ENCODE results near the gene RNF34. TPM values are rescaled to one million over a fixed set of nuclear protein-coding genes. Genes with fewer than 3 reads are reported as not detected.
A peak's percentile ranks its signal among the peaks of the same experiment; 100 is the strongest.

RNF34 gene
- total and polyA plus RNA-seq, 2 of the 13 experiments (the other 11 are each of a cell fraction or from before 2014, with no cell fraction given): 36.8 to 53.2 TPM

DNA sequence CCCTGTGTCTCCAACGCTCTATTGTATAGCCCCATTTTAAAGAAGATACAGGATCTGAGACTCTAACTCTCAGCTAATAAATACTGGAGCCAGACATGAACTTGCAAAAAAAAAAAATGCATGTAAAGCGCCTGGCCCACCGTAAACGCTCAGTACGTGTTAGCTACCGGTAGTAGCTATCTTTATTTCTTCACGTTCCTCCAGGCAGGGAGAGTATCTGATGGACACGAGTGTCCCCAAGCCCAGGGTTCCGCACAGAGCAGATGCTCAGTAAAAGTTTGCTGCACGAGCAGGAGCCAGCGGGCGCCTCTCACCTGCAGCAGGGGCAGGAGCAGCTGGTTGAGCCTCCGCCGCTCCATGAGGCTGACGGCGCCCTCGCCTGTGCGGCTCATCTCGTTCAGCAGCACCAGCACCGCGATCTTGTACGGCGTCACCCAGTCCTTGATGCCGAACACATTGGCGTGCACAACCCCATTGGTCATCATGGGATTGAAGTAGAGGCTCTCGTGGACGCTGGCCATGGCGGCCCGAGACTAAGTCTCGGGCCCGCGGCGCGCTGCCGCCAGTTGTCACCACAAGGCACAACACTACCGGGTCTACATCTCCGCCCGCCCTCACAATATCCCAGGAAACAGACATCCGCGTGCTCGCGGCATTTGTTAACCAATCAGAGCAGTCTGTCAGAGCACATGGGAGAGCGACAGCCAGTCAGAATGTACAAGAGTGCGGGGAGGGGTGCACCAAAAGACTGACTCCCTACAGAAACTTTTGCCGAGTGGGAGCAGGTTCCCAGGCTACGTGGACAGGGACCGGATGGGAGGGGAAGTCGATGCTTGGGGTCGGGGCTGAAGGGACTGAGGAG is 47.9 kb upstream of the RNF34 start, which contains the start of gene ANAPC5 (continued):
- TF ChIP-seq HDAC6 (IDR thresholded peaks at IDR 0.05; ENCODE audit: low read depth, low read length) (no peak), GABPA (IDR thresholded peaks at IDR 0.05; ENCODE audit: low read depth, low read length) (peak; percentile 78), GABPA (CRISPR knock-in tag; IDR thresholded peaks at IDR 0.05; ENCODE audit: low read depth) (peak; percentile 96), PCBP2 (optimal IDR thresholded peaks at IDR 0.05; ENCODE audit: low read depth, low read length, poor library complexity, severe bottlenecking) (no peak), EED (CRISPR knock-in tag; IDR thresholded peaks at IDR 0.05) (no peak), KDM5A (IDR thresholded peaks at IDR 0.05; ENCODE audit: borderline replicate concordance, low read length) (peak; percentile 93), ZNF768 (CRISPR knock-in tag; IDR thresholded peaks at IDR 0.05) (peak; percentile 57), ZFP1 (CRISPR knock-in tag; IDR thresholded peaks at IDR 0.05) (peak; percentile 83; the same call in 1 of the 2 replicates), SOX13 (IDR thresholded peaks at IDR 0.05) (0 out of 2 replicates have a peak, but pooled peaks have one; percentile 41), SOX13 (CRISPR knock-in tag; conservative IDR thresholded peaks at IDR 0.05 in 1 of 2, IDR thresholded peaks at IDR 0.05 in 1 of 2) (peak in 1 of 2 experiments; percentile 46; a peak in 1 of 4 replicates), ZNF672 (CRISPR knock-in tag; IDR thresholded peaks at IDR 0.05) (no peak), SNAPC4 (CRISPR knock-in tag; IDR thresholded peaks at IDR 0.05) (no peak), ZNF441 (CRISPR knock-in tag; IDR thresholded peaks at IDR 0.05; ENCODE audit: borderline replicate concordance) (peak; percentile 12; the same call in 1 of the 2 replicates), MZF1 (CRISPR knock-in tag; IDR thresholded peaks at IDR 0.05; ENCODE audit: borderline replicate concordance) (no peak), NPAS2 (CRISPR knock-in tag; IDR thresholded peaks at IDR 0.05; ENCODE audit: borderline replicate concordance) (no peak), ZNF629 (CRISPR knock-in tag; conservative IDR thresholded peaks at IDR 0.05) (0 out of 2 replicates have a peak, but pooled peaks have one; percentile 29), ZSCAN22 (CRISPR knock-in tag; IDR thresholded peaks at IDR 0.05) (0 out of 2 replicates have a peak, but pooled peaks have one; percentile 71), GTF3A (CRISPR knock-in tag; conservative IDR thresholded peaks at IDR 0.05) (peak; percentile 79; the same call in 1 of the 2 replicates), ZNF816 (CRISPR knock-in tag; IDR thresholded peaks at IDR 0.05; ENCODE audit: borderline replicate concordance) (no peak), NCOA1 (CRISPR knock-in tag; IDR thresholded peaks at IDR 0.05) (no peak), REST (IDR thresholded peaks at IDR 0.05; ENCODE audit: borderline replicate concordance in 1 of 2, low read depth in 1 of 2, low read length in 2 of 2) (0 out of 4 replicates have a peak, but pooled peaks of 1 of the 2 experiments have one; percentile 52)
